LNCAP (cell line): ENCODE measurements around the gene DBNL.

ENCODE experiments used
- CTCF ChIP-seq: fragments of 450-650 bp; IDR thresholded peaks from 2 replicates; pipeline ENCODE4 v1.5.1; 2017; ENCODE audit warnings: mild to moderate bottlenecking

Gene DBNL

GRCh38 chr7:44065431-44066110 is 21.1 kb downstream of the DBNL start, which contains the start of gene PGAM2:
TSS of gene PGAM2 (minus strand) at chr7:44065567. CDS start at chr7:44065529, 38 bp downstream.
- TF ChIP-seq CTCF: no peak

GRCh38 chr7:44066111-44066460 is 21.6 kb downstream of the DBNL start:
- TF ChIP-seq CTCF: no peak

GRCh38 chr7:44066494-44067063 is 22.1 kb downstream of the DBNL start:
- no peak for TF ChIP-seq CTCF

DNA sequence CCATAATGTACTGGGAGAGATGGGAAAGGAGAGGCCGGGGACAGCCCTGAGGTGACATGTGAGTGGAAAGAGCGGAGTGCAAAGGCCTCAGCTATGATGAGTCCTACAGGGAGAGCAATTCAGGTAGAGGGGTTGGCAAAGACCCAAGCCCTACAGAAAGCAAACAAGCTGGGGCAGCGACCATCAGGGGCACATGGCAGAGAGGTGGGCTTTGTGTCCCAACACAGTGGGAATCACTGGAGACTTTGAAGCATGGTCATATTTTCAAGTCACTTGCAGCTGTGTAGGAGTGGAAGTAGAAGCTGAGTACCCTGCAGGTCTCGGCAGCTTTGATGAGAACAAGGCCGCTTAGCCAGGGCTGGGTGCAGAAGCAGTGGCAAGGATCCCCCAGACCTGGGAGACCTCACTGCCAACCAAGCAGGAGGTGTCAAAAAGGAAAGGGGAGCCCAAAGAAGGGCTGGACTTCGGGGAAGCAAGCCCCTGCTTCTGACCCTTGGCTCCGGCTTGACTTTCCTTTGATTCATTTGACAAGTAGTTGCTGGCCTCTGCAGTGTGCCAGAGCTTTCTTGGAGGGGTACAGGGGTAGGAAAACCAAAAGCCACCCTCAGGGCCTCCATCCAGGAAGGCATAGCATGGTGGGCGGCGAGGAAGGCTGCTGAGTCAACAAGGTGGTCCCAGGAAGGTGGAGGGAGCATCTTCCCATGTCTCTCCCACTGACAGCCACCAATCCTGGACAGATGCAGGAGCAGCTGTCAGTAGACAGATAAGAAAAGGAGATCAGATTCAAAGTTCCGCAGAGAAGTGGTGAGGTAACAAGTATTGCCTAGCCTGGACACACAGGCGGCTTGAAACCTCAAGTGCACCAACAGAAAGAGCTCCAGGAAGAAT is 22.8 kb downstream of the DBNL start:
- no peak for TF ChIP-seq CTCF

DNA sequence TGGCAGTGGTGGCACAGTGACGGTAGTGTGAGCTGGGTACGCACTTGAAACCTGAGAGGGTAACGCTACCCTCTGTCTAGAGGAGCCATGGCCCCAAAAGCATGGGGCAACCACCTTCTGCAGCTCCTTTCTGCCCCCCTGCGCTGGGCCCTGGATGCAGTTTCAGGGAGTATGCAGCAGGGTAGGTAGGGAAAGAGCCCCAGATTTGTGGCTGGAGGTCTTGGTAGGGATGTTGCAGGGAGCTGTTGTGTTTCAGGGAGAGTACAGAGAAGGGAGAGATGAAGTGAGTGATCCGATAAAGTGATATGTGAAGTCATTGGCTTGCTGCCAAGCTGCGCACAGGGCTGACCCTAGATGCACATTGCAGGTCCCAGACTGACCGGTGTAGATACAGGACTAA is 23.6 kb downstream of the DBNL start:
- TF ChIP-seq CTCF: no peak

DNA sequence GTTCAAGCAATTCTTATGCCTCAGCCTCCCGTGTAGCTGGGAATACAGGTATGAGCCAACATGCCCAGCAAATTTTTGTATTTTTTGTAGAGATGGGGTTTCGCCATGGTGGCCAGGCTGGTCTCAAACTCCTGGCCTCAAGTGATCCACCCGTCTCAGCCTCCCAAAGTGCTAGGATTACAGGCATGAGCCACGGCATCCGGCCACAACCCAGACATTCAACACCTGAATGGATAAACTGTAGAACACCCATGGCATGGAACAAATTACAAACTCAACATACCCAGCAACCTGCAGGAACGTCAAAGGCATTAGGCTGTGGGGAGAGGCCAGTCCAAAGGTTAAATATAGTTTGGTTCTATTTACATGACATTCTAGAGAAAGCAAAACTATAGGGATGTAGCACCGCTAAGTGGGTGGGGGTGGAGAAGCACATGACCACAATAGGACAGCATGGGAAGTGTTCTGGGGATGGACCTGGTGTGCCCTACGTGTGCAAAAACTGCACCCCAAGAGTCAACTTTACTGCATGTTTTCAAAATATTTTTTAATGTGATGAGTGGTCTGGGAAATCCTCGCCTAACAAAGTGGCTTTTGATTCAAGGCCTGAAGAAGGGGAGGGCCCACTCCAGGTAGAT is 27.3 kb downstream of the DBNL start:
- no peak for TF ChIP-seq CTCF
